HFF-Myc (cell line): ENCODE measurements around the gene CEACAM19.
"Not testable (repeated sequence)": the region's sequence is repeated elsewhere in the genome, so short reads cannot be mapped to it uniquely, and the experiment has no call there.

Source experiments
- DNase-seq: peaks from one replicate; pipeline ENCODE4 v3.0.0-alpha.2; 2011; ENCODE audit warnings: low read depth; ENCODE audit errors: extremely low read depth
- H3K4me3 ChIP-seq: replicated peaks from 2 replicates; pipeline ENCODE4 v1.5.1; 2011; ENCODE audit warnings: low read depth, mild to moderate bottlenecking, control low read depth, low read length
- CTCF ChIP-seq: IDR thresholded peaks from 2 replicates; pipeline ENCODE4 v1.5.1; 2012; ENCODE audit warnings: mild to moderate bottlenecking, low read depth, low read length, control low read depth; ENCODE audit errors: missing control alignments

Gene CEACAM19

GRCh38 chr19:44718441-44719261 lies 47.4 kb downstream of the CEACAM19 start:
- no peak for TF ChIP-seq CTCF
- H3K4me3 ChIP-seq = no peak overlapping the region
- DNase-seq = peak; percentile 56

- no peak for DNase-seq
- H3K4me3 ChIP-seq = no peak overlapping the region
Observed at GRCh38 chr19:44719262-44719701, 48.0 kb downstream of the CEACAM19 start.

GRCh38 chr19:44720396-44720795 lies 49.1 kb downstream of the CEACAM19 start:
- H3K4me3 ChIP-seq, DNase-seq: not testable (repeated sequence)

More at GRCh38 chr19:44719262-44719701, 48.0 kb downstream of the CEACAM19 start:
- no peak for TF ChIP-seq CTCF

GRCh38 chr19:44720945-44721344 lies 49.7 kb downstream of the CEACAM19 start:
- no peak overlapping the region for H3K4me3 ChIP-seq
- TF ChIP-seq CTCF = no peak
- DNase-seq = no peak

GRCh38 chr19:44721369-44721768 lies 50.1 kb downstream of the CEACAM19 start:
- DNase-seq, H3K4me3 ChIP-seq: not testable (repeated sequence)

- no peak overlapping the region for H3K4me3 ChIP-seq
- no peak for DNase-seq
Observed at GRCh38 chr19:44722131-44723121, 51.1 kb downstream of the CEACAM19 start.

GRCh38 chr19:44723299-44723951 lies 52.1 kb downstream of the CEACAM19 start:
- no peak for TF ChIP-seq CTCF
- DNase-seq = no peak
- H3K4me3 ChIP-seq = no peak overlapping the region

More at GRCh38 chr19:44722131-44723121, 51.1 kb downstream of the CEACAM19 start:
- no peak for TF ChIP-seq CTCF
